Activated CD4-positive, alpha-beta T cell treated with anti-CD3 and anti-CD28 coated beads for 48 hours (primary cell): Measurements from ENCODE around the gene ERLIN1.
"Not testable (repeated sequence)": the region's sequence is repeated elsewhere in the genome, so short reads cannot be mapped to it uniquely, and the experiment has no call there.

Experiments used
- DNase-seq: peaks from one replicate; pipeline ENCODE4 v3.0.0-alpha.2; 2020

Gene ERLIN1

GRCh38 chr10:100131571-100131970, 54.3 kb downstream of the ERLIN1 start:
- DNase-seq = no peak

GRCh38 chr10:100130831-100131230, 55.0 kb downstream of the ERLIN1 start:
- no peak for DNase-seq

GRCh38 chr10:100129424-100129823, 56.4 kb downstream of the ERLIN1 start:
- DNase-seq = no peak

- no peak for DNase-seq
Measured at GRCh38 chr10:100128951-100129350, 56.9 kb downstream of the ERLIN1 start.

GRCh38 chr10:100125335-100125734, 60.5 kb downstream of the ERLIN1 start:
- not testable (repeated sequence) for DNase-seq

GRCh38 chr10:100124097-100124496, 61.7 kb downstream of the ERLIN1 start:
- no peak for DNase-seq

GRCh38 chr10:100122780-100123179, 63.0 kb downstream of the ERLIN1 start:
- DNase-seq = no peak

GRCh38 chr10:100120550-100120949, 65.3 kb downstream of the ERLIN1 start:
- no peak for DNase-seq

GRCh38 chr10:100119726-100120125, 66.1 kb downstream of the ERLIN1 start:
- DNase-seq = no peak

GRCh38 chr10:100114976-100115770, 70.7 kb downstream of the ERLIN1 start:
- no peak for DNase-seq

- DNase-seq = no peak
Measured at GRCh38 chr10:100114460-100114859, 71.4 kb downstream of the ERLIN1 start.

- peak; percentile 7 for DNase-seq
Measured at GRCh38 chr10:100109670-100110069, 76.2 kb downstream of the ERLIN1 start.

GRCh38 chr10:100106865-100107264, 79.0 kb downstream of the ERLIN1 start:
- DNase-seq = no peak

- no peak for DNase-seq
Measured at GRCh38 chr10:100104300-100104699, 81.5 kb downstream of the ERLIN1 start.

GRCh38 chr10:100103581-100103980, 82.2 kb downstream of the ERLIN1 start:
- DNase-seq = no peak

GRCh38 chr10:100101192-100102076, 84.4 kb downstream of the ERLIN1 start:
- DNase-seq = no peak

GRCh38 chr10:100100651-100101184, 85.1 kb downstream of the ERLIN1 start:
- DNase-seq = no peak
